ENCODE data around the gene CPLX4.

DNA sequence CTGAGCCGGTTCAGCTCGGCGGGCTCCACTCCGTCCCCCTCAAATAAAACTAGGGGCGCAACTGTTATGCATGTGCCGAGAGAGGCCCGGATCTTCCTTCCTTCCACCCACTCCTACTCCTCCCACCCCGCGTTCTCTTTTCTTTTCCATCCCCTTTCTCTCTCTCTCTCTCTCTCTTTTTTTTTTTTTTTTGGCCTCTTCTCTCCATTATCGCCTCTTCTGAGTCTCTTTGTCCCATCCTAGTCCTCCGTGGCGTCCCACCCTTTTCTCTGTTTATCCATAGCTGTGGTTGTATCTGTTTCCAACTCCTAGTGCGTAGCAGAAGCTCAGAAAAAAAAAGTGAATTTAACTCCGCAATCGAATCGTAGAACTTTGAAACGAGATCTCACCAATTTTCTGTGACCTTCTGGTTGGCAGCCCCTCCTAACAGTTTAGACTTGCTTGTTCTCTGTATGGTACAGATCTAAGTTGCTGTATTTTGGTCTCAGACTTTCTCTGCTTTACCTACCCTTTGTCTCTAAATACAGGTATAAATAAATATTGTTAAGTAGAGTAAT lies 48.8 kb downstream of the CPLX4 start:
- TF ChIP-seq CTCF (IDR thresholded peaks at IDR 0.05; ENCODE audit: low read length) = no peak
- TF ChIP-seq EZH2 (IDR thresholded peaks at IDR 0.05; ENCODE audit: borderline replicate concordance, low read length) = no peak
